Stimulated activated CD4-positive, alpha-beta T cell treated with anti-CD3 and anti-CD28 coated beads, Interleukin-12 subunit alpha, Interleukin-12 subunit beta, amount 100 ng/mL, for 4 hours (primary cell): ENCODE measurements around the gene UNK.

ENCODE experiments used
- DNase-seq: peaks from one replicate; pipeline ENCODE4 v3.0.0-alpha.2; 2020

UNK gene

GRCh38 chr17:75823257-75824041, 38.8 kb downstream of the UNK start:
- no peak for DNase-seq

- DNase-seq = no peak
Measured at GRCh38 chr17:75824050-75824552, 39.5 kb downstream of the UNK start.

GRCh38 chr17:75824666-75825065, 40.1 kb downstream of the UNK start:
- no peak for DNase-seq

GRCh38 chr17:75825149-75825552, 40.5 kb downstream of the UNK start:
- DNase-seq = no peak

- no peak for DNase-seq
Measured at GRCh38 chr17:75825748-75826370, 41.3 kb downstream of the UNK start.

- DNase-seq = no peak
Measured at GRCh38 chr17:75826561-75827307, 42.1 kb downstream of the UNK start.

GRCh38 chr17:75827308-75828075, 42.9 kb downstream of the UNK start:
- DNase-seq = peak; percentile 61

GRCh38 chr17:75828076-75828400, 43.4 kb downstream of the UNK start:
- DNase-seq = no peak

GRCh38 chr17:75828741-75829140, 44.1 kb downstream of the UNK start:
- DNase-seq = no peak

- no peak for DNase-seq
Measured at GRCh38 chr17:75829747-75830146, 45.1 kb downstream of the UNK start.

GRCh38 chr17:75830164-75831031, 45.8 kb downstream of the UNK start:
- DNase-seq = peak; percentile 38

GRCh38 chr17:75831032-75831571, 46.5 kb downstream of the UNK start:
- DNase-seq = no peak

- DNase-seq = no peak
Measured at GRCh38 chr17:75832164-75832651, 47.6 kb downstream of the UNK start.

- DNase-seq = no peak
Measured at GRCh38 chr17:75832652-75833400, 48.2 kb downstream of the UNK start.

- DNase-seq = no peak
Measured at GRCh38 chr17:75834279-75834920, 49.8 kb downstream of the UNK start.

- no peak for DNase-seq
Measured at GRCh38 chr17:75834928-75835653, 50.5 kb downstream of the UNK start.

GRCh38 chr17:75835654-75835987, 51.0 kb downstream of the UNK start:
- DNase-seq = no peak

- DNase-seq = no peak
Measured at GRCh38 chr17:75836605-75837004, 52.0 kb downstream of the UNK start.

- DNase-seq = no peak
Measured at GRCh38 chr17:75837899-75838298, 53.3 kb downstream of the UNK start.

- DNase-seq = no peak
Measured at GRCh38 chr17:75838410-75838809, 53.8 kb downstream of the UNK start.
